GM18870 (cell line): Measurements from ENCODE around the gene MGAT5B.

Source experiments
- ATAC-seq: cut with Tn5 transposase; IDR thresholded peaks from one replicate; pipeline ENCODE4 v1.9.1; 2021; ENCODE audit warnings: moderate library complexity; ENCODE audit not compliant: unreplicated experiment

The MGAT5B gene

DNA sequence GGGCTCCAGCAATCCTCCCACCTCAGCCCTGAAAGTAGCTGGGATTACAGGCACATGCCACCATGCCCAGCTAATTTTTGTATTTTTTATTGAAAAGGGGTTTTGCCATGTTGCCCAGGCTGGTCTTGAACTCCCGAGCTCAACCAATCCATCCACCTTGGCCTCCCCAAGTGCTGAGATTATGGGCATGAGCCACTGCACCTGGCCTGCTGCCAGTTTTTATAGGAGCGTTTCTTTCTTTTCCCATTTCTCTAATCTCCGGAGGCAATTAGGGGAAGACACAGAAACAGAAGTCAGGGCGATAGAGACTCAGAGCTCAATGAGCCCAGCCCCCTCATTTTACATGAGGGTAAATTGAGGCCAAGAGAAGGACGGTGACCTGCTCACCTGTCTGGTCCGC lies 10.4 kb downstream of the MGAT5B start:
- no peak for ATAC-seq

DNA sequence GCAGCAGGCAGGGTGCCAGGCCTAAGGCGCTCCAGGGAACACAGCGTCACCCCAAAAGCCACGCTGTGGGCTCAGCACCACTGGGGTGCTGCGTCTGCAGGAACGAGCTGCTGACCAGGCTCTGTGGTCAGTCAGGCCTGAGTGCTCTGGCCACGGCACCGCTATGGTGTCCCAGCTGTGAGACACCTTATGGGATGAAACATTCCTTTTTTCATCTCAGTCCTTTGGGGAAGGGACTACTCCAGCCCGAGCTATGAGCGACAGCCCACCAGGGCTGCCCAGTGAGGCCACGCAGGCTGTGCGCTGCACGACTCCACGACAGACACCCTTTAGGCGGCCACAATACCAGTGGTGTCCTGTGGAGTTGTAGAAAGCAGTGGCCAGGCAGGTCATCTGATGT lies 11.1 kb downstream of the MGAT5B start:
- ATAC-seq: no peak

DNA sequence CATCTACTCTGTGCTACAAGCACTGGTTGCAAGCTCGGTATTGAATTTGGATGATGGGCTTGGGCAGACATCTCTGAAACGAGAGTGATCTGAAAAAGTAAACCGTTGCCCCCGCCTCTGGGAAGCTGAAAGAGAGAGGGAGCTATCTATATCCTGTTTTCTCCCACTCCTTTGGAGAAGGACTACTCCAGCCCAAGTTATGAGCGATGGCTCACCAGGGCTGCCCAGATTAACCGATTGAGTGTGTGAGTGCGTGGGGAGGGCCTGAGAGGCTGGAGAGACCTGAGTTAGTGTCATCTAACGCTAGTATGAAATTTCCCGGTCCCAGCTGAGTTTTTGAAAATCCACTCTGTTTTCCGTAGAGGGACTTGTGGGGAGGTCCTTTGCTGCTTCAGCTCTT lies 11.5 kb downstream of the MGAT5B start:
- ATAC-seq: no peak

DNA sequence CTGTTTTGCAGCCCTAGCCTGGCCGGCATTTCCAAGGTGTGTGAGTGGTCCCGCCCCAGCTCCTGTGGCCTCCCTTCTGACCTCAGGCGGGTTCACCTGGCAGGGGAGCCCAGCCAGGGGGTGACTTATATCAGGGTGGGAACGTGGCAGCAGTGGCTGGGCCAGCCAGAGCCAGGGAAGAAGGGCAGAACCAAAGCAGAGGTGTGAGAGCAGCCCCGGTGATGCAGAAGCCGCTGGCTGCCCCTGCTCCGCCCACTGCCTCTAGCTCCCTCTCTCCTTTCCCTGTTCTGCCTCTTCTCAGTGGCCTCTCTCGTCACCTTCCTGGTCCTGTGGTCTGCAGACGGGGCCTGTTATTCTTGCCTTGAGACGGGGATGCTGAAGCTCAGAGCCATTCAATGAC lies 12.1 kb downstream of the MGAT5B start:
- no peak for ATAC-seq

DNA sequence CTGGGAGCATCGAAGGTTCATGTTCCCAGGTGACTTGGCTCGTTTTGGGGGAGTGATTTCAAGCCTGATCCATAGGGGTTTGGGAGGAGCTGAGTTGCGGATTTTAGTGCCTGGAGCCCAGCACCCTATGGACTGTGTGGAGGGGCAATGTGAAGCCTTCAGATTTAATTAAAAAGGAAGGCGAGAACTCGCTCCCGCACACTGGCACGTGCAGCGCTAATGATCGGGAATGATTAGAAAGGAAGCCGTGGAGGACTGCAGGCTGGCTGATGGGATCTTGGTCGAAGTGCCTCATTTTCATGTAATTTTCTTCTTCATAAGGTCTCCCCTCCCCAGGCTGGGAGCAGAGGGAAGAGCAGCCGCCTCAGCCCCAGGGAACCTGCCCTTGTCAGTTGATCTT lies 12.8 kb downstream of the MGAT5B start:
- ATAC-seq: no peak

DNA sequence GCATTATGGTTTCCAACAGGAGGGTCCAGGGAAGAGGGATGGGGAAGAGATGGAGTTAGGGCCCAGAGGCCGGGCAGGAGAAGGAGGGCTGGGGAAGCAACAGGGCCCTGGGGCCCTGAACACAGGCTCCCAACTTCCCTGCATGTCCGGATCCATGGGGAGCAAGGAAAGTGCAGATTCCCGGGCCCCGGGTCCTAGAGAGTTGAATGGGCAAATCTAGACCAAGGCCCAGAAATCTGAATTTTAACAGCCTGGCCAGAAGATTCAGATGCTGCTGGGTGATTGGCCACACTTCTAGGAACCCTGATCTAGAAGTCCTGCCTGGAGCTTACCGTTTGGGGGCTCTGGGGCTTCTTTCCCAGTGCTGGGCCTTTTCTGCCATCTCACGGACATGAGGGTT lies 13.2 kb downstream of the MGAT5B start:
- ATAC-seq: no peak

DNA sequence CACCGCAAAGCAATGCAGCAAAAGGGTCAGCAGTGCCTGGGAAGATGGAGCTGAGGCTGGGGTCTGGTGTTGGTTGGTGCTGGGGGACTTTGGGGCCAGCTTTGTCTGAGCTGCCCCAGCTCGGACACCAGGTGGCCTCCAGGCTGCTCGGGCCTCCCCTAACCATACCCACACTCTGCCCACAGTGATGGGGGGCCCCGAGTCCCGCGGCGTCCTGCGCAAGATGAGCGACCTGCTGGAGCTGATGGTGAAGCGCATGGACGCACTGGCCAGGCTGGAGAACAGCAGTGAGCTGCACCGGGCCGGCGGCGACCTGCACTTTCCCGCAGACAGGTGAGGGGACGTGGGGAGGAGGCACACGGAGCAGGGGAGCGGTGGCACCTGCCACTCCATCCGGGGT lies 13.8 kb downstream of the MGAT5B start:
- ATAC-seq: no peak

DNA sequence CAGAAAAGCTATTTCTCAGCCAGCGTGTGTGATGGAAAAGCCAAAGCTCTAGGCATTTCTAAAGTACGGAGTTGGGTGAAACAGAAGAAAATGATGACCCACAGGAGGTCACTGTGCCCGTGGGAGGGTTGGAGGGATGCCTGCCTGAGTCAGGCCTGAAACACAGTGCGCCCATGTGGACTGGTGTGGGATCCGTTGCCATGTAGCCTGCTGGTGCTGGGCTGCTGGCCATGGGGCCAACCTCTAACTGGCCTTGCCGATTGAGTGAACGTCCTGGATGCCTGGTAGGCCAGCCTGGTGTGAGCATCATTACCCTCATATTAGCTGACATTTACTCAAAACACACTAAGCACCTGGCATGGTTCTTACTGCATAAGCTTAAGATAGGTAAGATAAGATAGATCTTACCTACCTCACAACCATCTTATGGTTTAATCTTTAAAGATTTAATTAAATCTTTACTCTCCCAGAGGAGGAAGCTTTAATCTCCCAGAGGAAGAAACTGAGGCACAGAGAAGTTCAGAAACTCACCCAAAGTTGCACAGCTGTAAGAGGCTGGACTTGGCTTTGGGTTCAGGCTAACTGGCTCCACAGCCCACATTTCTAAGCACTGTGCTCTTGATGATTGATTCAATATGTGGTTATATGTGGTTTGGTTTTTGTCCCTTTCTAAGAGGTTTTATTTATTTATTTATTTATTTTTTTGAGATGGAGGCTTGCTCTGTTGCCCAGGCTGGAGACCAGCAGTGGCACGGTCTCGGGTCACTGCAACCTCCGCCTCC lies 15.7 kb downstream of the MGAT5B start:
- ATAC-seq: no peak

DNA sequence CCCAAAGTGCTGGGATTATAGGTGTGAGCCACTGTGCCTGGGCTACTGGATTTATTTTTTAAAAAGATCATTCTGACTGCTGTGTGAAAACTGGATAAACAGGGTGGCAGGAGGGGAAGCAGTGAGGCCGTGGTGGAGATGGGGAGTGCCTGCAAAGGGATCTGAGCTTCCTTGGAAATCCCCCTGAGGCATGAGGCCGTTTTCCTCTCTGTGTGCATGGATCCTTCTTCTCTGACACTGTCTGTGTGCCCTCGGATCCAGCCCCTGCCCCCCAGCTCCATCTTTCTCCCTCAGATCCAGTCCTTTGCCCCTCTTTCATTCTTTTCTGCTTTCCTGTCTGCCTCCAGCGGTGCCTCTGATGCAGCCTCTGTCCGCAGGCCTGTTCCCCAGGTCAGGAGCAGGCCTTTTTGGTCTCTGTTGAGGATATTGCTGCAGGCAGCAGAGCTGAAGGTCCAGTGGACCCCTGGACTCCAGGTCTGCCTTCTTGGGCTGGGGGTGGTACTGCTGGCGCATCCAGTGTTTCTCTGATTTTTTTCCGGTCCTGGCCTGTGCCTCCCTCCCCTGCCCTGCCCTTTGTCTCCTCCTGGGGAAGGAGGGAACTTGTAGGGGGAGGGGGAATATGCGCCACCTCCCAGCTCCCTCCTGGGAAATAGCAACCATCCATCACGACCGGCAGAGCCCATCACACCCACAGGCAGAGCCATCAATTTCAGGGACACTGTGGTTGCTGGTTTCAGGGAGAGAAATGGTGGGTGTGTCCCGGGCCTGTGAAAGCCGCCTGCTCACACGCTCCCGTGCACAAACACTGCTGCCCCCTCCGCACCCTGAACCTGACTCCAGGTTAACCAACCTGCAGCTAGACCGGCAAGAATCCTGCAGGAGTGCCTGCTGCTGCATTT lies 17.0 kb downstream of the MGAT5B start:
- no peak for ATAC-seq

DNA sequence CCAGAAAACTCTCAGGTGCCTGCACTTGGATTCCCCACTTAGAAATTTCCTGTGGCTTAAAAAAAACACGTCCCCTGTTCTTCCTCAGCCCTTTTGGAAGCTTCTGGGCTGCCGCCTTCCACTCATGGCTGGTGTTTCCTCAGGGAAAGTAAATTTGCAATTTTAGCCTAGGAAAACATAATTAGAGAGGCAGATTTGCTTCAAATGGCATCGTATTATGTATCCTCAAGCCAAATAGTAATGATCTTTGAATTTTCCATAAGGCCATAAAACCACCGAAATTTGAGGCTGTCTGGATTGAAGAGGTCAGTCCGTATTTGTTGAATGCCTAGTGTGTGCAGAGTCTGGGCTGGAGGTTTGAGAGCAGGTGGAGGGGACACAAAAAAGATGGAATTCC lies 17.7 kb downstream of the MGAT5B start:
- ATAC-seq: no peak

DNA sequence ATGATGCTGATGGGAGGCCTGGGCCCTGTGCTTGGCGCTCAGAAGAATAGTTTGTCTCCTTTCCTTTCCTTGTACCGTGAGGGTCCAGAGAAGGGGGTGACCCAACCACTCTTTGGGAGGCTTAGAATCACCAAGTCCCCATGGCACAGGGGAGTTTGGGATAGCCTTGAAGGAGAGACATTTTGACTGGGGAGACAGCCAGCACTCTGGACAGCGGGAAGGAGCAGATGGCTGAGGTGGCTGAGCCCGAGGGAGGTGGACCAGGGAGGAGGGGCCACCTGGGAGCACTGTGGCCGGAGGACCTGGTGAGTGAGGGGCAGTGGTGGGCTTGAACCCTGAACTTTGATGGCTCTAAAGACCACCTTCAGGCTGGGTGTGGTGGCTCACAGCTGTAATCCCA lies 18.2 kb downstream of the MGAT5B start:
- ATAC-seq: no peak

DNA sequence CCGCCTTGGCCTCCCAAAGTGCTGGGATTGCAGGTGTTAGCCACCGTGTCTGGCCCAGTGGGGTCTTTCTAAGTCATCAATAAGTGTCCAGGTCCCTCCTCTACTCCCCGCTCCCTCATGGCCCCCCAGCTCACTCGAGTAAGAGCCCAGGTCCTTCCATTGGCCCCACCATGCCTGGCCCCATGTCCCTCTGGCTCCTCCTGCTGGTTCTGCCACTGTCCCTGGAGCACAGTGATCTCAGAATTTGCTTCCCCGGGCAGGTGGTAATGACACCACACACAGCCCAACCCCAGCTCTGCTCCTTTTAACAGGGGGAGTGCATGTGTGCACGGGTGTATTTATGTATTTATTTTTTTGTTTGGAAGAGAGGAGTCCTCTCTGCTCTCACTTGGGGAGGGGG lies 19.6 kb downstream of the MGAT5B start:
- no peak for ATAC-seq

DNA sequence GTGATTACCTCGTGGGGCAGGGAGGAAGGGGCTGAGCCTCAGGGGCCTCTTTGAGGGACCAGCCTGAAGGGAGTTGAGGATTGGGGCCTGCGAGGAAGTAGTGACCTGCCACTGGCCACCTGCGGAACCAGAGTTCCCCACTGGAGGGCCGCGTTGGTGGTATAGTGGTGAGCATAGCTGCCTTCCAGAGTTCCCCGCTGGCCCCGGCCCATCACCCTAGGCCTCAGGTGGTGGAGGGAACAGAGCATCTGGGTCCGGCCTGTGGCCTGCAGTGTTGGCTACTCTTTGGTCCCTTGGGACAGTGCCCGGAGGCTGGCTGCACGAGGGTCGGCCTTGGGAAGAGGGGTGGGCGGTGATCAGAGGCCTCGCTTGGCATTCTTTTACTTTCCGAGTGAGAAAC lies 20.5 kb downstream of the MGAT5B start:
- ATAC-seq: no peak

DNA sequence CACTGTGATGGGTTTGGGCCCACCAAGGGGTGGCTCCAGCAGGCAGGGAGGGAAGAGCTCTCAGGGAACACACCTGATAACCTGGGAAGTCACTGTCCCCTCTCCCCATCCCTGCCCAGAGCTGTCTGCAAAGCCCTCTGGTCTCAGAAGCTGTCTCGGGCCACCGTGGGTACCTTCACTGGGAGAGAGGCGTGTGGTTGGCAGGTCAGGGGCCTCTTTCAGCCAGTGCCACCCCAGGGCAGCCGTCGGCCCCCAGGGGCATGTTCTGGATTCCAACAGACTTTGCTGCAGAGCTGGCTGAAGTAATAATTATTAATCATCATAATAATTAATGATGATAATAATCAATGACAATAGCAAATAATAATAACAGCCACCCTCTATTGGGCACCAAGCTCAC lies 21.1 kb downstream of the MGAT5B start:
- ATAC-seq: no peak

DNA sequence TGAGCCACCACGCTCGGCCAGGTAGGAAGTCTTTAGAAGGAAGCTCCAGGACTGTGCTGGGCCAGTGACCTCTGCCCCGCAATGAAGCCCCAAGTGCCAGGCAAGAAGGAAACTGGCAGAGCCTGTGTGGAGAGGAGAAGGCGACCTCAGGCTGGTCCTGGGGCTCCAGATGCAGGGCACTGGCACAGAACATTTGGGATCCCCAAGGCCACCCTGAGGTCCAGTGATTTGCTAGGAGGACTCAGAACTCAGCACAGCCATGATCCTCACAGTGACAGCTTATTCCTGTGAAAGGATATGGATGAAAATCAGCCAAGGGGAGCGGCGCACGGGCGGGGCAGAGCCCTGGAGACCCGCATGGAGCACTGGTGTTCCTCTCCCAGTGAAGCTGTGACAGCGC lies 24.1 kb downstream of the MGAT5B start:
- ATAC-seq: no peak

DNA sequence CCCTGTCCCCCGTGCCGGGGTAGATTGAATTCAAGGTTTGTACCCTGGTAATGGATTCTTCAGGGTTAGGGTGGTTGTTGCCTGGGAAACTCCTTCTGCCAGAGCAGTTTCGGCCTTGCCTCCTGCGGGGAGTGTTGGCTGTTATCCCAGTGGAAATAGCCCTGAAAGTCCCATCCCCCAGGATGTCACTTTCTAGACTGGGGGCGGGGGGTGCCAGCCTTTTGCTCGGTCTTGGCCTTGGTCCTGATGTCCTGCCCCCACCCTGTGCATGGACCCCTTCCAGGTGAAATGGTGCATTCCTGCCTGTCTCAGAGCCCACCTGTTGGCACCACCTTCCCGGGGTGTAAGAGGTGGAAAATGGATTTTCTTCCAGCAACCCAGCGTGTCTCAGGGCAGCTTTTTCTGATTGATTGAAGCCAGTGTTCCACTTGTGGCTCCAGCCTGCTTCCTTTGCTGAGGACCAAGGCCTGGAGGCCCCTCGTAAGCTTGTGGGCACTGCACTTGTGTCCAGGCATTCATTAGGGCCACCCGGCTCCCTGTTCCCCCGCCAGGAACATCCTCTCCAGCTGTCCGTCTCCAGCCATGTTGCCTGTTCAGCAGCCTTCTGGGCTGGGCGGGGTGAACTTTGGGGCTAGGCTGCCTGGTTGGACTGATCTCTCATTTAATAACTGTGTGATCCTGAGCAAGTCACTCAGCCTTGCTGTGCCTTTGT lies 25.6 kb downstream of the MGAT5B start:
- no peak for ATAC-seq

DNA sequence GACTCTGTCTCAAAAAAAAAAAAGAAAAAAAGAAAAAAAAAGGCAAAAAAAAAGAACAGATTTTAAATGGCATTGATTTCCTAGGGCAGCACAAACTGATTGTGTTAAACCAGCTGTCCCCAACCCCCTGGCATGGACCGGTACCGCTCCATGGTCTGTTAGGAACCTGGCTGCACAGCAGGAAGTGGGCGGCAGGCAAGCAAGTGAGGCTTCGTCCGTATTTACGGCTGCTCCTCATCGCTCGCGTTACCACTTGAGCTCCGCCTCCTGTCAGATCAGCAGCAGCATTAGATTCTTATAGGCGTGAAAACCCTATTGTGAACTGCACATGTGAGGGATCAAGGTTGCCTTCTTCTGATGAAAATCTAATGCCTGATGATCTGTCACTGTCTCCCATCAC lies 26.6 kb downstream of the MGAT5B start:
- no peak for ATAC-seq

DNA sequence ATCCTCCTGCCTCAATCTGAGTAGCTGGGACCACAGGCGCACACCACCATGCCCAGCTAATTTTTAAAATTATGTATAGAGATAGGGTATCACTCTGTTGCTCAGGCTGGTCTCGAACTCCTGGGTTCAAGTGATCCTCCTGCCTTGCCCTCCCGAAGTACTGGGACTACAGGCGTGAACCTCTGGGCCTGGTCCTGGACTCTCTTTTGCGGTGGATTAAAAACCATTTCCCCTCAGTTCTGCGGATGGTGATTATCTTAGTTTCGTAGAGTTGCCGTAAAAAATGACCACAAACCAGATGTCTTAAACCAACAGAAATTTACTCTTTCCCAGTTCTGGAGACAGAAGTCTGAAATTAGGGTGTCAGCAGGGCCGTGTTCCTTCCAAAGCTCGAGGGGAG lies 28.8 kb downstream of the MGAT5B start:
- no peak for ATAC-seq

DNA sequence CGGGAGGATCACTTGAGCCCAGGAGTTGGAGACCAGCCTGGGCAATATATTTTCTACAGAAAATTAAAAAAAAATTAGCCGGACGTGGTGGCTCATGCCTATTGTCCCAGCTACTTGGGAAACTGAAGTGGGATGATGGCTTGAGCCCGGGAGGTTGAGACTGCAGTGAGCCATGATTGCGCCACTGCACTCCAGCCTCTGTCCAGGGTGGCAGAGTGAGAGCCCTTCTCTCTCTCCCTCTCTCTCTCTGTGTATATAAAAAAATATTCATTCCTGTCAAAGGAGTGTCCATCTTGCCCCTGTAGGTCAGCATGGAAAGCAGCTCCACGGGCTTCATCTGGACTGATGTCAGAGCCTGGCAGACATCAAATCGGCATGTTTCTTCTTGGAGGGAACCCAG lies 31.2 kb downstream of the MGAT5B start:
- ATAC-seq: no peak

DNA sequence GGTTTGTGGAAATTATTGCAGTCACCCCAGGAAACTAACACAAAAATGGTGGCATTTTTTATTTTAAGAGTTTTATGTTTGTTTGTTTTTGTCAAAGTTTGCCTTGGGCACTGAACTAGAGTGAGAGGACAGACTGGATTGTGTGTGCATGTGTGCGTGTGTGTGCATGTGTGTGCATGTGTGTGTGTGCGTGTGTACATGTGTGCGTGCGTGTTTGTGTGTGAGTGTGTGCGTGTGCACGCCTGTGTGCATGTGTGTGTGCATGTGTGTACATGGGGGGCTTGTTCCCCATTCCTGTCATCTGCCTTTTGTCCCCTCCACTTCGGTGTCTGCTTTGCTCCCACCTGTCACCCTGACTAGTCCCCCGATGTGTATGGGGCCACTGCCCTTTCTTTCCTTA lies 32.5 kb downstream of the MGAT5B start:
- no peak for ATAC-seq

DNA sequence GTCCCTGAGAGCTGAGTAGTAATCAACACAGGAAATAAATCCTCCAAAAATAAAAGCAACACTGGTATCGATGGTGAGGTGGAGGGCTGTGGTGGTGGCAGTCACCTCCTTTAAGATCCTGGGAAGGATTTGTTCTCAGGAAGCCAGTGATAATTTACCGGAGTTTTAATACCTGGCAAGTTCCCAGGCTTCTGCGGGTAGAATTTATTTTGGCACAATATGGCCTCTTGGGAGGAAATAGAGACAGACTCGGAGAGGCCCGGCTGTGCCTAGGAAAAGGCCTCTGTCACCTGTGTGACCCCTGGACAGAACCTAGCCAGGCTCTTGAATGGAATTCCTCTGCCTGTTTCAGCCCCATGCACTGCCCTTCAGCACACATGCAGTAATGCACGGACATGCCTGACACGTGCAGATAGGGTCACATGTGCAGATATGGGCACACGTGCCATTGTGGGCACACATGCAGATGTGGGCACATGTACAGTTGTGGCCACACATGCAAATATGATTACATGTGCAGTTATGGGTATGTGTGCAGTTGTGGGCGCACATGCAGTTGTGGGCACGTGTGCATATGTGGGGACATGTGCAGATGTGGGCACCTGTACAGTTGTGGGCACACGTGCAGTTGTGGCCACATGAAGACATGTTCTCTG lies 33.5 kb downstream of the MGAT5B start:
- ATAC-seq: no peak
